Epithelial cell of esophagus (primary cell): ENCODE measurements around the gene MYRFL.
A peak's percentile ranks its signal among the peaks of the same experiment; 100 is the strongest.

ENCODE experiments used
- DNase-seq: peaks from one replicate; pipeline ENCODE4 v3.0.0; 2010; ENCODE audit warnings: low read depth
- H3K4me3 ChIP-seq: 2 replicates; pipeline ENCODE4 v1.5.1; 2011; ENCODE audit warnings: mild to moderate bottlenecking, low read length, control low read depth
- CTCF ChIP-seq: IDR thresholded peaks from 2 replicates; pipeline ENCODE4 v1.5.1; 2011; ENCODE audit warnings: low read depth, mild to moderate bottlenecking, low read length, control low read depth, inconsistent platforms; ENCODE audit not compliant: insufficient read depth; ENCODE audit errors: missing control alignments

Gene MYRFL

DNA sequence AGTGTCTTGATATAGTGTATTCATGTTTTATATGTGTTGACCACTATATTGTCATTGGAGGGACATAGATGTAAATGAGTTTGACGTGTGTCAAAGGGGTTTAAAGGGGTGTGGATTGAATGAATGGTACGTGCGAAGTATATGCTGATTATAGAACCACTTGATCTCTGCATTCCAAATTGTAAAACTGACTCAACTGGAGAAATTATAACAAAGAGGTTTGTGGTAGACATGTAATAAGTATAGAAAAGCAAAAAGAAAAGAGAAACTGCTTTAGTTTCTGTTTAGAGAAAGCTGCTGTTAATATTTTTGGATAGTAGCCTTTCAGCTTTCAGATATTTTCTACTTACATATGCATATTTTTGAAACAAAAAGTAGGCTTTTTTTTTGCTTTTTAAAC, 8.9 kb upstream of the MYRFL start:
- TF ChIP-seq CTCF: no peak
- no peak overlapping the region for H3K4me3 ChIP-seq
- no peak for DNase-seq

DNA sequence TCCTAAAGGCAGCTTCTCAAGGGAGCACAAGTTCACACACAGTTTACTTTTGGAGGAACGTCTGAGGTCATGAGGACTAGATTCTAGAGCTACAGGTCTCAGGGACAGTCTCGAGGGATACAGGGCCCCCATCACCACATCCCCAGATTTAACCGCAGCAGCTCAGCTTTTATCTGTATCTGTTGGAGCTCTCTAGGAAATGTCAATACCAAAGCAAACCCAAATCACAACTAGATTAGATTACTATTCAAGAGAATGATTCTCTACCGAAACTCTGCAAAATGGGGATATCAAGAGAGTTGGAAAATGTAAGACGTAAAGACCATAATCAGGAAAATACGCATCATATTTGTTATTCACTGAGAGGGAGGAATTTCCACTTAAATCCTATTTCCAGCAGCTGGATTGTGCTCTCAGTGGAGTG, 4.0 kb upstream of the MYRFL start:
- no peak overlapping the region for H3K4me3 ChIP-seq
- DNase-seq: no peak
- TF ChIP-seq CTCF: no peak

- DNase-seq: peak; percentile 38
- H3K4me3 ChIP-seq: no peak overlapping the region
- no peak for TF ChIP-seq CTCF
These were observed 3.4 kb upstream of the MYRFL start for GRCh38 chr12:69821456-69822159.

DNA sequence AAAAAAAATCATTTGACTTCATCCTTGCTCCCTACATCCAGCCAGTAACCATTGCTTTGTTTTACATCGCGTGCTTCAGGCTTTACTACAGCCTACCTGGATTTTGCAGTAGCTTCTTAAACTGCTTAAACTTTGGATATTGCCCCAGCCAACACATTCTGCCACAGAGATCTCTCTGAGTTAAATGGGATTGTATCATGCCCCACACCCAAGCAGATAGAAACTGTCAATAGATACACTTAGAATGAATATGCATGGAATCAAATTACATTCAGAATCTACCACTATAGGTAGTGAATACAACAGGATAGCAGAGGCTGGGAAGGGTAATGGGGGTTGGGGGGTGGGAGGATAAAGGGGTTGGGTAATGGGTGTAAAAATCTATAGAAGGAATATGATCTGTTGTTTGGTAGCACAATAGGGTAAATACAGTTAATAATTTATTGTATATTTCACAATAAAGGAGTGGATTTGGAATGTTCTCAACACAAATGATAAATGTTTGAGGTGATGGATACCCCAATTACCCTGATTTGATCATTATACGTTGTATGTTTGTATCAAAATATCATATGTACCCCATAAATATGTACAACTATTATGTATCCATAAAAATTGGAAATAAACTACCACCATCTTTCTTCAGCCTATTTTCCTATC, 2.7 kb upstream of the MYRFL start:
- TF ChIP-seq CTCF: no peak
- H3K4me3 ChIP-seq: no peak overlapping the region
- DNase-seq: no peak

- TF ChIP-seq CTCF: no peak
- no peak overlapping the region for H3K4me3 ChIP-seq
- no peak for DNase-seq
These were observed 999 bp upstream of the MYRFL start for GRCh38 chr12:69824028-69824427.

DNA sequence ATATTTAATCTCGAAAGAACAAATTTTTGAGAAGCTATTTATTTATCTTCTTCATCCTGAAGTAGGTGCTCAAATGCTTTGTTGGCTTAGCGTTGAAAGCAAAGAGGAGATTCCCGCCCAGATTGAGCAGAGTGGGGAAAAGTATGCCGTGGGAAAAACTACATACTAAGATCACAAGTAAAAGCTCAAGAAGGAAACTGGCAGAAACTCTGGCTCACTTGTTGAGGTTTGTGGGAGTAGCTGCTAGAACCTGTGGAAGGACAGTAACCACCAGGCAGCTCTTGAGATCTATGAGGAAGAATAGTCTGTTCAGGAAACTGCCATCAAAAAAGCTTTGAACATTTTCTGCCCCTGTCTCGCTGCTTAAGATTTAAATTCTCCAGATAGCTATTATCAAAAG, 3.9 kb downstream of the MYRFL start:
- no peak for DNase-seq
- no peak overlapping the region for H3K4me3 ChIP-seq
- TF ChIP-seq CTCF: no peak

DNA sequence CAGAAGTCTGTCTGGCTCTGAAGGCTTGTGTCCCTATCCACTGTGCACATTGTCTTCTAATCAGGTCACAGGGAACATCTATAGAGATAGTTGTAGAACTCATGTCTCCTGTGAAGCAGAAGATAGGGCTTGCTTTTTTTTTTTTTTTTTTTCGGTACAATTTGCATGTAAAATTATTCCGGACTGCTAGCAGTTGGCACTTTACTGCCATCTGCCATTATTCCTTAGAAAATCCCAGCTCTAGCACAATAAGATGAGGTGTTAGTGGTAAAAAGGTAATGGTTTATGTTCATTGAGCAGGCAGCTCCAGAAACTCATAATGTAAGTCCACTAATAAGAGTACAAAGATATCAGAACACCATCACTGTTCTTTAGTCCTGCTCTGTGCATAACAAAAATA, 8.7 kb downstream of the MYRFL start:
- TF ChIP-seq CTCF: no peak
- DNase-seq: no peak
- H3K4me3 ChIP-seq: no peak overlapping the region
